Skeletal muscle satellite cell (primary cell): ENCODE data around the gene ACYP2.

ENCODE experiments used
- H3K27me3 ChIP-seq: 2 replicates; pipeline ENCODE4 v1.7.0; 2013; ENCODE audit warnings: low read length; ENCODE audit not compliant: control insufficient read depth, insufficient read depth
- H3K36me3 ChIP-seq: 2 replicates; pipeline ENCODE4 v1.7.0; 2013; ENCODE audit warnings: mild to moderate bottlenecking, control low read depth, low read length; ENCODE audit not compliant: insufficient read depth
- H3K4me1 ChIP-seq: 2 replicates; pipeline ENCODE4 v1.7.0; 2013; ENCODE audit warnings: low read length; ENCODE audit not compliant: control insufficient read depth, insufficient read depth
- H3K4me2 ChIP-seq: 2 replicates; pipeline ENCODE4 v1.7.0; 2013; ENCODE audit warnings: mild to moderate bottlenecking, low read length
- H3K4me3 ChIP-seq: 2 replicates; pipeline ENCODE4 v1.7.0; 2013; ENCODE audit warnings: low read length
- H3K9ac ChIP-seq: 2 replicates; pipeline ENCODE4 v1.7.0; 2013; ENCODE audit warnings: mild to moderate bottlenecking, low read depth, low read length, moderate library complexity
- H3K9me3 ChIP-seq: replicated peaks from 2 replicates; pipeline ENCODE4 v1.7.0; 2013; ENCODE audit warnings: mild to moderate bottlenecking, control low read depth, low read length

ACYP2 gene

GRCh38 chr2:54237428-54237827, 122.0 kb downstream of the ACYP2 start:
- no peaks in the 10 kb centered on the region for H3K36me3 ChIP-seq
- peaks cover 26% of the 10 kb centered on the region for H3K4me1 ChIP-seq
- peaks cover 3% of the 10 kb centered on the region for H3K9me3 ChIP-seq
- H3K4me3 ChIP-seq, result no peak overlapping the region
- no peaks in the 10 kb centered on the region for H3K27me3 ChIP-seq
- no peak overlapping the region for H3K9ac ChIP-seq
- H3K4me2 ChIP-seq, result no peak overlapping the region

DNA sequence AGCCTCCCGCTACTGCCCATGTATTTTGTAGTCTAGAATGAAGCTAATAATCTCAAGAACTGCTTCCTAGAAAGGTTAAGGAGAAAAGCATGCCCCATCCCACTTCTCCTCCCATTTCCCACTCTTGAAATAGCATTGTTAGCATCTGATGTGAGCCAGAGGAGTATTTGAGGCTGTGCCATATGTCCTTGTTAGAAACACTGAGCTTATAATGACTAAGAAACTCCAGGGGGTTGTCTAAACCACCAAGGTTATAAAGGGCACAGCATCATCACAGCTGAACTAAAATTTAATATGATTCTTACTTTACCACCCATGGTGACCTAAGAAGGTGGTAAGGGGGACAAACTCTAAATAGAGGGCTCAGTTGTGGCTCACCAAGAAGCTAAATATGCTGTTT, 124.0 kb downstream of the ACYP2 start:
- peaks cover 3% of the 10 kb centered on the region for H3K9me3 ChIP-seq
- no peaks in the 10 kb centered on the region for H3K27me3 ChIP-seq
- no peaks in the 10 kb centered on the region for H3K36me3 ChIP-seq
- peaks cover 26% of the 10 kb centered on the region for H3K4me1 ChIP-seq
- H3K4me3 ChIP-seq, result no peak overlapping the region
- peak overlapping the region; percentile 42 for H3K4me2 ChIP-seq
- H3K9ac ChIP-seq, result no peak overlapping the region

DNA sequence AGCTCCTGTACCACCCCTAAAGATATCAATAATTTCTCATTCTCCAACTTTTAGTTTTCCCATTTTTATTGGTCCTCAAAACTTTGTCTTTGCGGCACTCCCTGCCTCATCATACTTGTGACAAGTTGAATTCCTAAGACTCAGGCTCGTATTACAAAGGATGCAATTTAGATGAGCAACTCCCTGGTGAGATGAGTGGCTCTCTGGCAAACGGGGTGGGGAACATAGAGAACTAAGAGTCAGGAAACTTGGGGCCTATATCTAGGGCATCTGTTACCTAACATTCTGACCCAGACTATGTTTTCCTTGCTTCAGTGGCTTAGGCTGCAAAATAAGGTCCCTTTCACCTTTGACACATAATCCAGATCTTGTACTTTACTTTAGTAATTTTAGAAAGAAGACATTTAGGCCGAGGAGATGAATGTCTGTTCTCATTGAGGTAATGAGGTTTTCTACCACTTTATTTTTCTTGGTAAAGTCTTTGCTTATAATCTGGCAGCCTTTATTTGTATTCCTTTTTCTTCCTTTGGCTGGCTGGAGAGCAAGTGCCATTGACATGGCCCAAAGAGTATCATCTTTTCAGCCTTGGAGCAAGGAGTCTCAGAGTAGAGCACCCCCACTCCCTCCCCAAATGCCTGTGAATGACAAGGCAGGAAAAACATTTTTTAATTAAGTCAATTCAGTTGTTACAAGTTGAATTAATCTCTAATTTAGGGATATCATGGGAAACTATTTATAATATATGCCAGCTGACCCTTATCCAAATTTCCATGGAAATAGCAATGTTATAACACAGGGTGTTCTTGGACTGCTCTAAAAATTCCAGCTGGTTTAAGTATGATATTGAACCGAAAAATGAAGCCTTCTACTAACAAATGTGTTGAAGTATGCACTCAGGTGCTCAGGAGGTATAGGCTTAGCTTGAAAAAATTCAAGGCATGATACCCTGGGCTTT, 125.4 kb downstream of the ACYP2 start:
- H3K4me1 ChIP-seq, result peaks cover 26% of the 10 kb centered on the region
- peaks cover 3% of the 10 kb centered on the region for H3K9me3 ChIP-seq
- H3K36me3 ChIP-seq, result no peaks in the 10 kb centered on the region
- H3K27me3 ChIP-seq, result no peaks in the 10 kb centered on the region
- no peak overlapping the region for H3K4me3 ChIP-seq
- H3K9ac ChIP-seq, result no peak overlapping the region
- peak overlapping the region; percentile 42 for H3K4me2 ChIP-seq

DNA sequence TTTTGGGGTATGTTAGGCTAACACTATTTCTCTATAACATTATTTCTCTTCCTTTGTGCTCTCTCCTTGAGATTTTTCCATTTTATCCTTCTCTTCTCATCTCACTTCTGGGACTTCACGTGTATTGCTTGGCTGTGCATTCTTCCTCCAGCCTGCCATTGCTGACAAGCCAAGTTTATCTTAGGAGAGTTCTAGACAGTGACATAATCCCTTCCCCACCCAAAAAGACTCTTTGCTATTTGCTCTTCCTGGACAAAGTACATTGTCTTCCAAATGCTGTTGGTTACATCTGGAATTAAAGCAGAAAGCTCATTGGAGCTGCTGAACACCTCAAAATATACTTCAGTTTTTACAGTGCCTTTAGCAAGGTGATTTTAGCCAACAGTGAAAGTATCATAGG, 131.7 kb downstream of the ACYP2 start:
- no peak overlapping the region for H3K9ac ChIP-seq
- no peaks in the 10 kb centered on the region for H3K36me3 ChIP-seq
- H3K4me2 ChIP-seq, result no peak overlapping the region
- no peak overlapping the region for H3K4me3 ChIP-seq
- no peaks in the 10 kb centered on the region for H3K9me3 ChIP-seq
- H3K4me1 ChIP-seq, result no peaks in the 10 kb centered on the region
- H3K27me3 ChIP-seq, result no peaks in the 10 kb centered on the region

DNA sequence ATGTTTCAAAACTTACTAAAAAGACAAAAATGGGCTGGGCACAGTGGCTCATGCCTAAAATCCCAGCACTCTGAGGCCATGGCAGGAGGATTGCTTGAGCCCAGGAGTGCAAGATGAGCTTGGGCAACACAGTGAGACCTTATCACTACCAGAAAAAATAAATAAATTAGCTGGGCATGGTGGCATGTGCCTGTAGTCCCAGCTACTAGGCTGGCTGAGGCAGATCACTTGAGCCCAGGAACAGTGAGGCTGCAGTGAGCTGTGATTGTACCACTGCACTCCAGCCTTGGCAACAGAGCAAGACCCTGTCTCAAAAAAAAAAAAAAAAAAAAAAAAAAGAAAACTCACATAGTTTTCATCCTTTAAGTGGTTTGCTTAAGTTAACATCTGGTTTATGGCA, 134.2 kb downstream of the ACYP2 start:
- no peaks in the 10 kb centered on the region for H3K36me3 ChIP-seq
- no peak overlapping the region for H3K9ac ChIP-seq
- no peak overlapping the region for H3K4me3 ChIP-seq
- no peaks in the 10 kb centered on the region for H3K27me3 ChIP-seq
- no peaks in the 10 kb centered on the region for H3K9me3 ChIP-seq
- no peak overlapping the region for H3K4me2 ChIP-seq
- no peaks in the 10 kb centered on the region for H3K4me1 ChIP-seq

DNA sequence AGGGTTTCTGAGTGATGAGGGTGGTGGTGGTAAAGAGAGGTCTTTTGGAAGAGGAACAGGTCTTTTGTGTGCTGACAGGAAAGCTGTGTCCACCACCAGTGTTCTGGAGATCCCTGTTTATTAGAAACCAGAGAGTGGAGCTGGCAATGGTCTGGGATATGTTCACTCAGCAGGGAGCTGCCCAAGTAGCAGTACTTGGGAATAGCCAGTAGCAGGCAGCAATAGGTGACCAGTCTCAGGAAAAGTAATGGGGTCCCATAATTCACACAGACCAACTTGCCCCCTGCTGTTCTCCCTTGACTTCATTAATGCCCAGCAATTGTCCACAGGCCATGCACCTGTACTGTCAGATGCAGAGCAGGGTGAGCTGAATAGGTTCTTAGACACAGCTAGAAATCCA, 138.8 kb downstream of the ACYP2 start:
- Histone ChIP-seq H3K4me1 (no peaks in the 10 kb centered on the region), H3K9ac (no peak overlapping the region), H3K4me3 (no peak overlapping the region), H3K27me3 (no peaks in the 10 kb centered on the region), H3K9me3 (no peaks in the 10 kb centered on the region), H3K36me3 (no peaks in the 10 kb centered on the region), H3K4me2 (no peak overlapping the region)

DNA sequence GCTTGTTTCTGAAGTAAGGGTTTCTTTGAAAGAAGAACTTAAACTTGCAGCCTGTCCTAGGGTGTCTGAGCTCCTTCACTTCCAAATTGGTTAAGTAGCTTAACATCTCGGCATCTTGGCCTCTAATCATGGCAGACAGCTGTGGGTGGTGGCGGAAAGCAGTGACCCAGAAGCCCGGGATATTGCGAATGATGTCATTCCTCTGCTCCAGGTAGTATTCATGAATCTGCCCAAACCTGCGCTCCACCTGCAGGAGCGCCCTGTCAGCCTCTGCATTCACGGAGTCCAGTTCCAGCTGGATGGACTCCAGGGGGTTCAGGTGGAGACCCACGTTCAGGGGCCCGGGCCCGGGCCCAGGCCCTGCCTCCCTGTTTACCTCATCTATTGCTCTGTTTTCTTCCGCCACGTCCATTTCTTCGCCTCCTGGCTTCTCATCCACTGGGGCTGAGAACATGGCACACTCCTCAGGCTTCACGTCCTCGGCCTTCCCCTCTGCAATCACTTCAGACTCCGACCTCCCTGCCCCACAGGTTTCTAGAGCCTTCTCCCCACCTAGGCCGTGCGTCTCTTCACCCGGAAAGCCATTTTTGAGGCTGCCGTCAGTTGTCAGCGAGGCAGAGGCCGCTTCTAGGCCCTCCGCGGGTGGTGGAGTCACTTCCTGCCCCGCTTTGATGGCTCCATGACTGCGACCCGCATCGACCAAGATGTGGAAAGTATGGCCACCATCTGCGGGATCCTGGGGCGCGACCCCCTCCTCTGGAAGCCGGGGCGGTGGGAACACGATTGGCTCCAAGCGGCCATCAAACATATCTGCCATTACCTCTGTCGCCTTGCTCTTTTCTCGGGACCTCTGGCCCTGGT, 140.0 kb downstream of the ACYP2 start:
- H3K9me3 ChIP-seq, result no peaks in the 10 kb centered on the region
- no peaks in the 10 kb centered on the region for H3K36me3 ChIP-seq
- no peak overlapping the region for H3K4me2 ChIP-seq
- no peaks in the 10 kb centered on the region for H3K27me3 ChIP-seq
- no peak overlapping the region for H3K9ac ChIP-seq
- no peaks in the 10 kb centered on the region for H3K4me1 ChIP-seq
- H3K4me3 ChIP-seq, result no peak overlapping the region

DNA sequence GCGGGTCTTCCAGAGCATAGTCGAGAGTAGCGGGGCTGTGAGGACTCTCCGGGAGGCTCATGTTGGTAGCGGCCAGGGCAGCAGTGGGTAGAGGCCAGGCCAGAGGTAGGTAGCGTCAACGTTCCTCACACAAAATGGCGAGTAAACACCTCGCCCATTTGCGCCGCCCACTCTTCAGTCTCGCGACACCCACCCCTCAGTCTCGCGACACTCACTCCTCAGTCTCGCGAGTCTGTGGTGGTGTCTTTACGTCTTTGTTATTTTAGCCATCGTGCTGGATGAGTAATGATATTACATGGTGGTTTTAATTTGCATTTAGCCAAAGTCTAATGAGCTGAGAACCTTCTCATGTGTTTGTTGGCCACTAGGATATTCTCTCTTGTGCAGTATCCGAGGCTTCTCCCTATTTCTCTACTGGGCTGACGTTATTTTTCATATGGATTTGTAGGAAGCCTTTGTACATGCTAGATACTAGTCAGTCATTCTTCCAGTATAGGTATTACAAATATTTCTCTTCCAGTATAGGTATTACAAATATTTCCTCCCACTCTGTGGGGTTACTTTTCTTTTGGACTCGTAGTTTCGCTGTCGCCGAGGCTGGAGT, 140.8 kb downstream of the ACYP2 start, which contains the start of gene TSPYL6:
TSS of gene TSPYL6 (minus strand) at position 139 of the 604 bp plus-strand sequence. CDS start at position 61, 78 bp downstream.
- Histone ChIP-seq H3K4me1 (peaks cover 1% of the 10 kb centered on the region), H3K9ac (no peak within 1 kb of the TSS), H3K9me3 (no peaks in the 10 kb centered on the region), H3K4me3 (no peak within 1 kb of the TSS), H3K27me3 (no peaks in the 10 kb centered on the region), H3K4me2 (no peak within 1 kb of the TSS), H3K36me3 (no peaks in the 10 kb centered on the region)

GRCh38 chr2:54258166-54258565, 142.8 kb downstream of the ACYP2 start:
- Histone ChIP-seq H3K4me2 (no peak overlapping the region), H3K9me3 (no peaks in the 10 kb centered on the region), H3K4me1 (peaks cover 5% of the 10 kb centered on the region), H3K9ac (no peak overlapping the region), H3K4me3 (no peak overlapping the region), H3K27me3 (no peaks in the 10 kb centered on the region), H3K36me3 (no peaks in the 10 kb centered on the region)

- no peak overlapping the region for H3K4me2 ChIP-seq
- peaks cover 5% of the 10 kb centered on the region for H3K4me1 ChIP-seq
- H3K9ac ChIP-seq, result no peak overlapping the region
- no peaks in the 10 kb centered on the region for H3K27me3 ChIP-seq
- H3K36me3 ChIP-seq, result no peaks in the 10 kb centered on the region
- no peaks in the 10 kb centered on the region for H3K9me3 ChIP-seq
- H3K4me3 ChIP-seq, result no peak overlapping the region
These were observed 144.2 kb downstream of the ACYP2 start for GRCh38 chr2:54259413-54260240.
